ENCODE measurements around the gene POU3F4.

GRCh38 chrX:83508526-83509253, 600 bp downstream of the POU3F4 start:
- no peak for TF ChIP-seq EP300 (IDR thresholded peaks at IDR 0.05)
- no peak for TF ChIP-seq CTCF (IDR thresholded peaks at IDR 0.05)
